Transverse colon (tissue), 4 donors: ENCODE data around the gene SAMM50. TPM values are rescaled to one million over a fixed set of nuclear protein-coding genes. Genes with fewer than 3 reads are reported as not detected.

Source experiments
- DNase-seq: peaks from one replicate; pipeline ENCODE4 v3.0.0-alpha.2; 2019
- H3K27ac ChIP-seq, 4 donors: fragments of 200-600 bp; sonication (generic); 2 replicates each; pipeline ENCODE4 v1.5.1; 2016 to 2018; ENCODE audit warnings: inconsistent platforms in 4 of 4
- H3K27me3 ChIP-seq: fragments of 200-600 bp; sonication (generic); 2 replicates; pipeline ENCODE4 v1.5.1; 2017; ENCODE audit warnings: inconsistent platforms
- H3K36me3 ChIP-seq, 4 donors: fragments of 200-600 bp; sonication (generic); 2 replicates each; pipeline ENCODE4 v1.5.1; 2017 to 2019; ENCODE audit warnings: inconsistent platforms in 4 of 4
- H3K4me1 ChIP-seq, 4 donors: fragments of 200-600 bp; sonication (generic); 2 replicates each; pipeline ENCODE4 v1.5.1; 2017 to 2020; ENCODE audit warnings: inconsistent platforms in 4 of 4
- H3K4me3 ChIP-seq, 4 donors: fragments of 200-600 bp; sonication (generic); 1 replicate in 1 of 4; 2 replicates in 3 of 4; pipeline versions ENCODE4 v1.5.1 to v1.6.1; 2017 to 2019; ENCODE audit warnings: inconsistent platforms in 4 of 4
- H3K9me3 ChIP-seq, 2 donors: fragments of 200-600 bp; sonication (generic); 2 replicates each; pipeline ENCODE4 v1.5.1; 2017 to 2019; ENCODE audit warnings: inconsistent platforms in 2 of 2
- CTCF ChIP-seq, 5 experiments: fragments of 200-600 bp in 3 of 5; fragments of 450-650 bp in 2 of 5; sonication (generic) in 3 of 5; IDR thresholded peaks; 1 replicate in 2 of 5; 2 replicates in 3 of 5; pipeline ENCODE4 v1.5.1; 2016 to 2017; ENCODE audit warnings: antibody characterized with exemption in 5 of 5, inconsistent platforms in 3 of 5, mild to moderate bottlenecking in 2 of 5, moderate library complexity in 1 of 5
- EP300 ChIP-seq: sonication (generic); formaldehyde crosslinking; IDR thresholded peaks from one replicate; pipeline ENCODE4 v1.6.1; 2017; ENCODE audit warnings: antibody characterized with exemption, low read depth
- POLR2A ChIP-seq: fragments of 450-650 bp; IDR thresholded peaks from one replicate; pipeline ENCODE4 v1.6.1; 2016; ENCODE audit warnings: antibody characterized with exemption, mild to moderate bottlenecking, moderate library complexity
- POLR2AphosphoS5 ChIP-seq, 3 donors: sonication (generic); formaldehyde crosslinking; IDR thresholded peaks; one replicate each; pipeline ENCODE4 v1.6.1; 2016; ENCODE audit warnings: antibody characterized with exemption in 3 of 3
- WGBS, 2 donors: methylation state at CpG; one replicate each; pipeline ENCODE4 v1.1.5; 2018; ENCODE audit warnings: low coverage in 1 of 2; 5-methylcytosine and 5-hydroxymethylcytosine counted together
- in situ Hi-C, 4 donors: fragments of 200-750 bp; cut with MboI; loops; one replicate each; pipeline versions ENCODE4 v1.15.0 to v1.15.1; 2017; ENCODE audit warnings: low sequenced_read_pairs in 3 of 4, low pct_ligation_motif_present in 1 of 4, low pct_unique_long_range_greater_than_20kb in 1 of 4
- intact Hi-C: fragments of 100-400 bp; cut with DNase I; formaldehyde crosslinking; loops from one replicate; pipeline ENCODE4 v1.15.1; 2023; ENCODE audit warnings: low total_unique reads
- total RNA-seq, 4 donors: library from RNA; depleted of rRNA; stranded (reverse); fragments of >200 nt; gene quantifications; one replicate each; pipeline ENCODE4 v1.1.0, GENCODE V29; 2016

SAMM50 gene
- total RNA-seq, 4 donors from 2014 or later = 9.0 to 82.6 (median 33.3) TPM

DNA sequence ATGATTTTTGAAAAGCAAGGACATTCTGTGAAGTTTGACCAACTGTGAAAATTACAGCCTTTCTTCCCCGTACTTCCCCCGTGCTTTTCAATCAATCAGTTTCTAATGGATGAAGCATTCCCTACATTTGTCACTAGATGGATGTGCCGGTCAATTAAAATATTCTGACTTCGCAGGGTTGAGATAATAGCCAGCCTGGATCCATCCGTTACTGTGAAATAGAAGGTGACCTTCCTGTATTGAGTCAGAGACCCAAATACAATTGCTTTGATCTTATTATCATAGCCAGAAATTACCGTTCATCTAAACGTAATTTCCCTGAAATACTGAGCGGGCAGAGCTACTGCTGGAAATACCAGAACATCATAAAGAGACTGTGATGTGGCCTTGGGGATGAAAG lies 47.8 kb downstream of the SAMM50 start:
- TF ChIP-seq CTCF (IDR thresholded peaks at IDR 0.05) (no peak), EP300 (no peak), POLR2AphosphoS5 (IDR thresholded peaks at IDR 0.05) (no peak), POLR2A (no peak)
- H3K27ac ChIP-seq = no peak overlapping the region
- H3K36me3 ChIP-seq = no peaks in the 10 kb centered on the region
- in situ Hi-C loops = no loop called here
- no peak for DNase-seq
- H3K27me3 ChIP-seq = no peaks in the 10 kb centered on the region
- intact Hi-C loops = no loop called here
- H3K4me3 ChIP-seq = no peak overlapping the region
- H3K9me3 ChIP-seq = peaks cover 0 to 5% of the 10 kb centered on the region in 2 donors
- WGBS, 2 donors = 82 to 91% methylated on average over 6 to 8 of the region's 8 CpGs
- no peaks in the 10 kb centered on the region for H3K4me1 ChIP-seq

DNA sequence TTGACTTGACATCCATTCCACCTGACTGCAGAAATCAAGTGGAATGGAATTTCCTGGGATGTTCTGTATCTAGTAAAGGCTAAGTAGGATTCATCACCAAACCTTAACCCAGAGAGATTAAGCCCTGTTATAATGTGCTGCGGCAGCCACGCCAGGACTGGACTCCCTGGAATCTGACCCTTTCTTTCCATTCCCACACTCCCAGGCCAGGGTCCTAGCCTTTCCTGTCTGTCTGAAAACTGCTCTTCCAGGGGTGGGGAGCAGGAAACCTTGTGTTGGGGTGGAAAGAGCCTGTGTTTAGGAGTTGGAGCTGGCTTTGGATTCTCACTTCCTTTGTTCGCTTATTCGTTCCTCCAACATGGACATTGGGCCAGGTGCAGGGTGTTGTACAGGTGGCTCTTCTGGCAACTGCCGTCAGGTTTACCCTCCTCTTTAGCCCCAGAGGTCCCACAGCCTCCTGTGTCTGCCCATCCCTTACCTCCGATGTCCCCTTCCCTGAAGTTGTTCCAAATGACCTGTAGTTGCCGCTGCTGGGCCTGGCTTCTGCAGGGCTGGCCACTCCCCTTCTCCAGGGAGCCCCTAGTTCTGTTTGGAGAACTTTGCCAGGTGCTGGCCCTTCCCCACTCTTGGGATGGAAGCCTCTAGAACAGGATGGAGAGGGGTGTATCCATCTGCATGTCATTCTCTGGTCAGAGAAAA lies 48.3 kb downstream of the SAMM50 start:
- Histone ChIP-seq H3K27ac (no peak overlapping the region), H3K36me3 (no peaks in the 10 kb centered on the region)
- whole genome bisulfite sequencing, 2 donors = 90 to 100% methylated on average over 3 to 7 of the region's 7 CpGs

DNA sequence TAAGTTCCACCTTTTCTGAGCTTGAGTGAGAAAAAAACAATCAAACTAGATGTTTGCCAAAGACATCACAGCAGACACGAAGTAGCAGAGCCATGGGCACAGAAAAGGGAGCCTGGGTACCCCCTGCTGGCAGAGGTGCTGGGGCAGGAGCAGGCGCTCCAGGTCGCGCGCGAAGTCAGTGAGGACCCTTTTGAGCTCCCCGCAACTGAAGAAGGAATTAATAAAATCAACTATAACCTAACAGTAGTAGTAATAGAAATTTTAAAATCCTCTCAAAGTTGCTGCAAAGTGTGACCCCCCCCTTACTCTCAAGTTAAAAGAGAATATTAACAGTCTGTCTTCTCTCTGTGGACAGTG lies 48.8 kb downstream of the SAMM50 start:
- H3K4me1 ChIP-seq = no peaks in the 10 kb centered on the region
- in situ Hi-C loops = no loop called here
- intact Hi-C loops = no loop called here
- no peak for DNase-seq
- WGBS, 2 donors = 93 to 100% methylated on average over 6 to 7 of the region's 7 CpGs
- no peaks in the 10 kb centered on the region for H3K27me3 ChIP-seq
- TF ChIP-seq CTCF (IDR thresholded peaks at IDR 0.05) = no peak
- H3K27ac ChIP-seq = no peak overlapping the region
- no peak overlapping the region for H3K4me3 ChIP-seq
- H3K9me3 ChIP-seq = peaks cover 0 to 5% of the 10 kb centered on the region in 2 donors
- no peaks in the 10 kb centered on the region for H3K36me3 ChIP-seq

More for the DNA sequence above, 48.3 kb downstream of the SAMM50 start:
- H3K4me1 ChIP-seq = no peaks in the 10 kb centered on the region
- DNase-seq = no peak
- intact Hi-C loops (no loop called here), in situ Hi-C loops (no loop called here)
- H3K4me3 ChIP-seq = no peak overlapping the region
- H3K9me3 ChIP-seq = peaks cover 0 to 5% of the 10 kb centered on the region in 2 donors
- H3K27me3 ChIP-seq = no peaks in the 10 kb centered on the region
- no peak for TF ChIP-seq CTCF (IDR thresholded peaks at IDR 0.05)
- no peak for TF ChIP-seq EP300
- no peak for TF ChIP-seq POLR2AphosphoS5 (IDR thresholded peaks at IDR 0.05)
- no peak for TF ChIP-seq POLR2A

- TF ChIP-seq POLR2A (no peak), EP300 (no peak), POLR2AphosphoS5 (IDR thresholded peaks at IDR 0.05) (no peak), CTCF (IDR thresholded peaks at IDR 0.05) (no peak)
These were observed 50.3 kb downstream of the SAMM50 start for GRCh38 chr22:44005524-44005923.

More at GRCh38 chr22:44005524-44005923, 50.3 kb downstream of the SAMM50 start:
- no peak overlapping the region for H3K4me3 ChIP-seq
- H3K27ac ChIP-seq = no peak overlapping the region
- intact Hi-C loops (no loop called here), in situ Hi-C loops (no loop called here)
- no peak for DNase-seq
- 81% methylated on average over 4 of the region's 4 CpGs; no CpG with 5 or more reads in 1 of the 2 donors for WGBS, 2 donors
- H3K9me3 ChIP-seq = peaks cover 0 to 5% of the 10 kb centered on the region in 2 donors
- H3K36me3 ChIP-seq = no peaks in the 10 kb centered on the region
- H3K4me1 ChIP-seq = no peaks in the 10 kb centered on the region
- no peaks in the 10 kb centered on the region for H3K27me3 ChIP-seq
